Activated CD8-positive, alpha-beta memory T cell treated with anti-CD3 and anti-CD28 coated beads, Interleukin-2, amount 50 U/mL, for 1 hour (primary cell): ENCODE results near the gene SLC6A17.

Experiments used
- DNase-seq: peaks from one replicate; pipeline ENCODE4 v3.0.0-alpha.2; 2020; ENCODE audit errors: extremely low read depth

Gene SLC6A17

DNA sequence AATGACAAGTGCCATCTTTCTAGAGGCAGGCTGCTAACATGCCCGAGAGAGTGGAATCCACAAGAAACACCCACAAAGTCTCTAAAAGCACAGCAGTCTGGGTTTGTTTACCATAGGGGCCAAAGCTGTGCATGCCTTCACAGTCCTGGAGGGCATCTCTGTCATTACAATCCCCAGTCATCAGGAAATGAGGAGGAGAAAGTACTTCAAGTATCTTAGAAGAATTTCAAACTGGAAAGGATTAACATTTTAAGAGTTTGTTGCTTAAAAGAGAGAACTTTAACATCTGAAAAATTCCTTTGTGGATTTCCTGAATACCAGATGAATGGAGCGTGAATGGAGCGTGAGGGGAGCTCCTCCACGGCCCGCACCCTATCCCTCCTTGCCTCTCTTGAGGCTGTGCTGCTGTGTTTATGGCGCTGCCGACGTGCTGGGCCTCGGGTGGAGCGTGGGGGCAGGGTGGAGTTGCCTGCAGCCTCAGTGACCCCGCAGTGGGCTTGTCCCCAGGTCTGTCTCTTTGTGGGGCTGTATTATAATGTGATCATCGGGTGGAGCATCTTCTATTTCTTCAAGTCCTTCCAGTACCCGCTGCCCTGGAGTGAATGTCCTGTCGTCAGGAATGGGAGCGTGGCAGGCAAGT is 23.3 kb downstream of the SLC6A17 start:
- no peak for DNase-seq

DNA sequence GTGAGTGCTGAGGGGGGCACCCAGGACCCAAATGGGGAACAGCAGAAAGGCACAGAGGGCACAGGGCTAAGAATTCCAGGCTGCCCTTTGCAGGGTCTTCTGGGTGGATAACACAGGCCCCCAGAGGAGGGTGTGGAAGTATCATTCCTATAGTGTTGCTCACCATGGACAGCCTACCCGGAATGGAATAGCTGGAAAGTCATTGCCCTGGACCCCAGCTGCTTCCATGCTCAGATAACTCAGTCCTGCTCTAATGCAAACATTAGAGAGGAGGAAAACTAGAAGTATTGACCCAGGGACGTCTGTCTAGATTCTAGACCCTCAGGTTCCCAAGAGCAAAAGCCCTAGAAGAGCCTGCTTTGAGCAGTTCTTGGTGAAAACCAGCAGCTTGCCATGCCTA is 24.7 kb downstream of the SLC6A17 start:
- DNase-seq: no peak

DNA sequence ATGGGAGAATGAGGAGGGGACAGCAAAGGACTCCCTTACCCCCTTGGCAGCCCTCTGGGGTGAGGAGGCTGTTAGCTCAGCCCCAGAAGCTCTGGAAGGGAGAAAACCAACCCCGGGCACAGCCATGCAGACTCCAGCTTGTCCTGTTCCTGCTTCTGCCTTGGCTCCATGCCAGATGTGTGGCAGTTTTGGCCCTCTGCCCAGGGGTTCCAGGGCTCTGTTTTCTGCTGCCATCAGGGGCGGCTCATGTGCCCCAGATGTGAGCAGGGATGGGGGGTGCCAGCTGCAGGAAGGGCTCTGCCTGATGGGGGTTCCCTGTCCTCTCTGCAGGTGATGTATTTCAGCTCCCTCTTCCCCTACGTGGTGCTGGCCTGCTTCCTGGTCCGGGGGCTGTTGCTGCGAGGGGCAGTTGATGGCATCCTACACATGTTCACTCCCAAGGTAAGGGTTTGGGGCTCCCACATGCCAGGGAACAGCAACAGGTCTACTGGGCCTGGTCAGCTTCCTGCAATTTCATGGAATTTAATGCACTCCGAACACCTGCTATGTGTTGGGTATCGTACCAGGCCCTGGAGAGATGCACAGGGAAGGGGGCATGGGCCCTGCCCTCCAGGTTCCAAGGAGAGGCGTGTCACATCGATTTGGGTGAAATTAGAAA is 26.1 kb downstream of the SLC6A17 start:
- no peak for DNase-seq

DNA sequence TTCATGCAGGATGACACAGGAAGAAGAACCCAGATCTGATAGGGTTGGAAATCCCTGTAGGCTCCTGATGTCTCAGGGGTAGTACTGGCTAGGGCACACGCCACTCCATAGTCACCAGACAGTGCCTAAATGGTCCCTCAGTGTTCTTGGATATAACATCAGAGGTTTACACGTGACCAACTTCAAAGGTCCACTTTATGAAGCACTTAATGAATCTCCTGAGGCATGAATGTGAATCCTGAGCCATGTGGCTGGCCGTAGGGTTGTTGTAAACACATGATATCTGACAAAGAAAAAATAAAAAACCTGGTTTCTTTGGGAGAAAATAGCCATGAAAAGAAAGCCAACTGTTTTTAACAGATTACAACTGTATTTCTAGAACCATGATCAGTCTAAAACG is 27.5 kb downstream of the SLC6A17 start:
- no peak for DNase-seq

DNA sequence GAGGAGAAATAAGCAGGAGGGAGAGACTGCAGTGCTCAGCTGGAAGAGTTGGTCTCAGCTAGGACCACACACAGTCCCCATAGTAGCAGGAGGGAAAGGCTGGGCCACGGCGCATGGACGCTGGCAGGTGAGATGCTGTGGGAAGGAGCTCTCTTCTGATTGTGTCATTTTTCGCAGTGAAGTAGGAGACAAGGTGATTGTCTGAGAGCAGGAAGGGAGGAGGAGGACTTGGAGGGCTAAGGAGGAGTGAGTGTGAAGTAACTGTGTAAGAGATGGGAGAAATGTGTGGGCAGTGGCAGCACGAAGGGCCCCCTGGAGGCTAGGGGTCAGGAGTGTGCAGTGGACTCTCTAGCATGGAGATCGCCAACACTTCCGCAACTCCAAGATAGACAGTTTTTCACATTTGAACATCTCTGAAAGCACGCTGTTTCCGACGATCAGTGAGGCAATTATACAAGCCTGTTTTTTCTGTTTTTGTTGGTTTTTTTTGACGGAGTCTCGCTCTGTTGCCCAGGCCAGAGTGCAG is 33.4 kb downstream of the SLC6A17 start:
- no peak for DNase-seq

DNA sequence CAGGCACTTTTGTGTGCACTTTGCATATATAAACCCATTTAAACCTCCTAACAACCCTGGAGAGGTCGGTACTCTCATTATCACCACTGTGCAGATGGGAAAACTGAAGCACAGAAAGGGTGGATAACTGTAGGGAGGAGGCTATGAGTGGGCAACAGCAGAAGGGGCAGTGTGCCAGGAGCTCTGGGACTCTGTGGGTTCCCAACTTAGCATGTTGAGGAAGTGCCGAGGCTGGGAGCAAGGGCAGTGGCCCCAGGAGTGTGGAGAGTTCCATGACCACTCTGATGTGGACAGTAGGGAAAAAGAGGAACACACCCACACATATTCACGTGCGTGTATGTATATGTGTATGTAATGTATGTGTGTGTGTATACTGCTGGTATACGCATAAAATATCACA is 34.2 kb downstream of the SLC6A17 start:
- no peak for DNase-seq

DNA sequence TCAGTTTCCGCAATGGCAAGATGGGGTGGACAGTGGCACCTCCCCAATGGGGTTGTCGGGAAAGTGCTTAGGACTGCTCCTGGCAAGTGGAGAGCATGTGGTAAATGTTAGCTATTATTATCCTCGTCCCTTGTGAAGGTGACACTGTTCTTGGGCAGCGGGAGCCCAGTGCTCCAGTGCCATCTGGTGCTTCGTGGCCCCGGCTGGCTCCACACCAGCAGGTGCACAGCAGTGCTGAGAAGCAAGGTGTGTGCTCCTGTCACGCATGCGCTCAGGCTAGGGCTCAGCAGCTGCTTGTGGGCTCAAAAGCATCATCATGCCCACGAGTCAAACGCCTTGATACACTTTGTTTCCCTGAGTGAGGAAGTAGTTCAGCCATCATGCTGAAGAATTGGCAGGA is 34.9 kb downstream of the SLC6A17 start:
- DNase-seq: no peak

DNA sequence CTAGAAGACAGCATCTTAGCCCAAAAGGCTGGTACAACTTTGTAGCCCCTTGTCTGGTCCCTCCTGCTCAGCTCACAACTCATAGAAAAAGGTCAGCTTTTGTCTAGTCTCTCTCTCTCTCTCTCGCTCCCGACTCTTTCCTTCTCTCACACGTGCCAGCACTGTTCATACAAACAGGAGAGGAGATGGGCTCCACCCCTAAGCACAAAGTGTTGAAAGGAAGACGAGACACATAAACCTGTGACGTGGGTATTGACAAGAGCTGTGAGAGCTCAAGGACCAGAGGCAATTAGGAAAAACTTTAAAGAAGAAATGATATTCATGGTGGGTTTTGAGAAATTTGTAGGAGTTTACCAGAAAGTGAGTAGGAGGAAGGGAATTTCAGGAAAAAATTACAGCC is 36.3 kb downstream of the SLC6A17 start:
- no peak for DNase-seq

DNA sequence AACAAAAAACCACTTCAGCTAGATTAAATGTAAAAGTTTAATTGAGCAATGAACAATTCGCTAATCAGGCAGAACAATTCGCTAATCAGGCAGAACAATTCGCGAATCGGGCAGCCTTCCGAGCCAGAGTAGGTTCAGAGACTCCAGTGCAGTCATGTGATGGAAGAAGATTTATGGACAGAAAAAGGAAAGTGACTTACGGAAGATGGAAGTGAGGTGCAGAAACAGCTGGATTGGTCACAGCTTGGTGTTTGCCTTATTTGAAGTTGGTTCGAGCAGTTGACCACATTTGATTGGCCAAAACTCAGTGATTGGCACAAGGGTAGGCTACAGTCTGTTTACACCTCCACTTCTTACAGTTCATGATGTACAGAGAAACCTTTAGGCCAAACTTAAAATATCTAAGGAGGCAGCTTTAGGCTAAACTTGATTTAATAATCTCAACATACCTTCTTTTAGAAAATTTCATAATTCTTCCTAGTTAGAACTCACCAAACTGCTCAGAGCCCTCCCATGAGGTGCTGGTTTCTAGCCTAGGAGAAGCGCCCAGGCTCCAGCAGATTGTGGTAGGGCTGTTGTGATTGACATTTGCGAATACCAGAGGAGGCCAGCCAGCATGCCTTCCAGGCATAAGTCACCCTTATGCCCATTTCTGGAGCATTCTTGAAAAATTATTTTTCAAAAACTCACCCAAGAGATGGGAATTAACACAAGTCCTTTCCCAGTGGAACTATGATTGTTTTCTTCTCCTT is 37.0 kb downstream of the SLC6A17 start:
- DNase-seq: no peak

DNA sequence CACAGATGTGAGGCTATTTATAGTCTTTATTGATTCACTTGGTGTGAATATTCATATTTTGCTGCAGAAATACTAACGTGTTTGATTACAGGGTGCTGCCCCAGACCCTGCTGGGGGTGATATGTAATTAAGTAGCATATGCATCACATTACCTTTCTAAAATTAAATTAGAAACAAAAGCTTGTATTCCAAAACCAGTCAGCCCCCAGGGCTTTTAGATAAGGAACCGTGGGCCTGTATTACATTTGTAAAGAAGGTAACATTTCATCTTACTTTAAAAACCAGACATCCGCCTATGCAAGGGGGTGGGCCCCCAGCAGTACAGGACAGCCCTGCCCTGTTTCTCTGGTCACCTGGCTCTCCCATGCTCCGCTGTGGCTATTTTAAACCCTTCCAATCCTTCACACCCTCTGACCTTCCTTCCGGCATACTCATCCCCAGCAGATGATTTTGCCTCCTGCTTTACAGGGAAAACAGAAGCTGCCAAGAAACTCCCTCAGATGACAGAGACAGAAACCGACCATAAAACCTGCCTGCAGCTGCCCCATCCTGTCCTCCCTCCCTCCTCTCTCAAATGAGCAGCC is 37.8 kb downstream of the SLC6A17 start:
- DNase-seq: no peak

DNA sequence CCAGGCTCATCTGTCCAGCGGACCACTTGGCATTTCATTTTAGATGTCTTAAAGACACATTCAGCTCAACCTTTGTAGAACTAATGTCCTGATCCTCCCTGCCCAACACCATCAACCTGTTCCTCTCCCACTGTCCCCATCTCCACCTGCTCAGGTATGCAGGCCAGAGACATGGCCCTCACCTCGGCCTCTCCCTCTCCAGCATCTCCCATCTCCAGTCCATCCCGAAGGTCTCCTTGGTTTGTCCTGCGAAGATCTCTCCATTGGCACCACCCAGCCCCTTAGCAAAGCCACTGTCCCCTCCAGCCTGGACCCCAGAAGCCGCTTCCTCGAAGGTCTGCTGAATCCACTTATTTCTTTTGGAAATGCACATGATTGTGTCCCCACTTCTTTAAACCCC is 38.9 kb downstream of the SLC6A17 start:
- no peak for DNase-seq

DNA sequence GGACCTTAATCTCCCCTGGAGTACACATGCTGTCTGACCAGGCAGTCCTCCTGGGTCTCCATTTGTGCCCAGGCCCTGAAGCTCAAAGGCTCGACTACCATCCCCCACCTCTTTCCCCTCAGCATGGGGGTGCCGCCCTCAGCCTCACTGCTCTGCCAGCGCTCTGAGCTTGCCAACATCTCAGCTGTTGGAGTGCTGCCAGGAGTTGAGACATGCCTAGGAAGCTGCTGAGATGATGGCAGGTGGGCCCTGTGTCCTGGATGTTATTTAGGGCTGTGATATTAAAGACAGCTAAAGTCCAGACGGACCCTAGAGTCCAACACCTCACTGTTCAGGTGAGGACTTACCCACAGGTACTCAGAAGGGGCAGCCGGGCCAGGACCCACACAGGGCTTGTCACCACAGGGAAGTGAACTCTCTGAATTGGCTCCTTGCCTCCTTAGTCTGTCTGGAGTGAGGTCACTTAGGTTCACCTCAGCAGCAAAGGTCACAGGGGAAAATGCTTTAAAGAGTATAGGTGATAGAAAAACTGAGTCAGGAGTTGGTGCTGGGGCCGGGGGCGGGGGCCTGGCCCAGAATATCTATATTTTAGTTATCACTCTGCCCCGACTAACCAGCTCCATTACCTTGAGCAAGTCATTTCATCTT is 40.1 kb downstream of the SLC6A17 start:
- DNase-seq: no peak

DNA sequence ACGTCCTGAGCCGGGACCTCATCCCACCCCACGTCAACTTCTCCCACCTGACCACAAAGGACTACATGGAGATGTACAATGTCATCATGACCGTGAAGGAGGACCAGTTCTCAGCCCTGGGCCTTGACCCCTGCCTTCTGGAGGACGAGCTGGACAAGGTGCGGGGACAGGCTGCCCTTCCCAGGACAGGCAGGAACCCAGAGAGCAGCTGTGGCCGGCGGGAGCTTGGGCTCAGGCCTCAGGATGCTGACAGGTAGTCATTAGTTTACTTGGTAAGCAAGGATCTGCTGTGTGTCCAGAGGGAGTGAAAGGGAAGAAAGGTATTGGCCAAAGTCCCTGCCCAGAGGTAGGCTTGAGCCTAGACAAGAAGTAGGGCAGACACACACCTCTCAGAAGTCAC is 42.2 kb downstream of the SLC6A17 start:
- no peak for DNase-seq

DNA sequence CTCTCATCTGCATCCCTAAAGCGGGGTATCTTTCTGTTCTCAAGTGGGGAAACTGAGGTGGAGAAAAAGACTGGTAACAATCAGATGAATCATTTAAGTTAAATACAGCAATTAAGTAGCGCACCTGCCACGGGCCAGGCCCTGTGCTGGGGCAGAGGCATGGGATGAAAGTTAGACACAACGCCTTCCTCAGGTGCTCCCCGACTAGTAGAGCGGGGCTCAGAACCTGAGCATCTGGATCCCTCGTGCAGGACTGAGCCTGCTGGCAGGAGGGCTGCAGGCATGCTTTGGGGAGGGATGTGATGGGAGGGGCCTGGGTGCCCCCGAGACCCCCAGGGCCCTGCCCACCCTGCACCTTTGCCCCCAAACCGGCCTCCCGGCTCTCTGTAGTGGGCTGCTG is 44.9 kb downstream of the SLC6A17 start:
- DNase-seq: no peak

DNA sequence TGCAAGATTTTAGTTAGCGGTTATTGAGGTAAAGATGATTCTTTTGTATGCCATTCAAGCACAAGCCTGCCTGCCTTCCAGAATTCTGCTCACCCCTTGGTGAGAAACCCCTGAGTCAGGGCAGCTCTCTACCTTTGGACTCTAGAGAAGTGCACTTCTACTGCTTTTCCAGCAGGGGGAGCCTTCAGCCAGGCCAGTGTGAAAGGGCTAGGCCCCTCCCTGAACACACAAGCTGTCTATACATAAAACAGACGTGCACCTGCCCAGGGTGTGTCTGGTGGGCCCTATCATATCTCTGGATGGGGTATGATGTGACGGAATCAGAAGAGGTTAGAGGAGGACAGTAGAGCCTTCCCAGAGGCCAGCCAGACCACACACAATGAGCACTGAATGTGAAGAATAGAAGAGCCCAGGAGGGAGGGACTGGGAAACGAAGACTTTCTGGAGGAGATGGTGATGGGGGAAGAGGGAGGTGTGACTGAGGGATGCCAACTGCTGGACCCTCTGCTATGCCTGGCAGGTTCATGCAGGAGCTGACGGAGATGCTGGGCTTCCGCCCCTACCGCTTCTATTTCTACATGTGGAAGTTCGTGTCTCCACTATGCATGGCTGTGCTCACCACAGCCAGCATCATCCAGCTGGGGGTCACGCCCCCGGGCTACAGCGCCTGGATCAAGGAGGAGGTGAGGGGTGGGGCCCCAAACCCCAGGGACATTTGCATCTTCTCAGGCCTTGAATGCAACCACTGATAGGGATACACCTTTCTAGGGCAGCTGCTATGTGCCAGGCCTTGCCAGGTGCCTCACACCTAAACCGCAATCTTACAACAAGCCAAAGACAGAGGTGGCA is 46.8 kb downstream of the SLC6A17 start:
- DNase-seq: no peak

DNA sequence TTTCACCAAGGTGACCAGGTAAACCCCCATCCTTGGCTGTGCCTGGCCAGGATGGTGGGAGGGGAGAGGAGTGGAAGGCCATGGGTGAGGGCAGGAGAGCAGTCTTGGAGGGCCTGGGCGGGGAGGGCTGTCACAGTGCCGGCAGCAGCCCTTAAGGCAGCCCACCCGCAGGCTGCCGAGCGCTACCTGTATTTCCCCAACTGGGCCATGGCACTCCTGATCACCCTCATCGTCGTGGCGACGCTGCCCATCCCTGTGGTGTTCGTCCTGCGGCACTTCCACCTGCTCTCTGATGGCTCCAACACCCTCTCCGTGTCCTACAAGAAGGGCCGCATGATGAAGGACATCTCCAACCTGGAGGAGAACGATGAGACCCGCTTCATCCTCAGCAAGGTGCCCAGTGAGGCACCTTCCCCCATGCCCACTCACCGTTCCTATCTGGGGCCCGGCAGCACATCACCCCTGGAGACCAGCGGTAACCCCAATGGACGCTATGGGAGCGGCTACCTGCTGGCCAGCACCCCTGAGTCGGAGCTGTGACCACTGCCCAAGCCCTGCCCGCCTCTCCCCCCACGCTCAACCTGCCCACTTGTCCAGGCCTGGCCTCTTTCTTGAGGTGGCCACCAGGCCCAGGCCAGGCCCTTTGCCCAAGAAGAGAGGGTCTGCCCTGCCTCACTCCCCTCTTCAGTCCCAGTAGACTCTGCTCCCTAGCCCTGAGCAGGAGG is 47.8 kb downstream of the SLC6A17 start:
- no peak for DNase-seq

DNA sequence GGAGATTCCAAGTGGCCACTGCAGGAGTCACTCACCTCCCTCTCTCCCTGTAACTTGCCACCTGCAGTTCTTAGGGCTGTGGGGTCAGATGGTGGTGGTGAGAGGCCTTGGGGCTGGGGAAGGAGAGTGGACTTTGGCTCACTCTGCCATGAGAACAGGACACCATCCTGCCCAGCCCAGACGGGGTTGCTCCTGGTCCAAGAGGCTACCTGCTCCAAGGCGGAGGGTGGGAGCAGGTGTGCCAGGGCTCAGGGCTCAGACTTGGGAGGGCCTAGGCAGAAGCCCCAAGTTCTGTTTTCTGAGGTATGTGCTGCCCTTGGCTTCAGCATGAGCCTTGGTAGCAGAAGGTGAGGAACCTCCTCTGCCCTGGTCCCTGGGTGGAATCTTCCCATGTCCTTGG is 48.5 kb downstream of the SLC6A17 start:
- no peak for DNase-seq

DNA sequence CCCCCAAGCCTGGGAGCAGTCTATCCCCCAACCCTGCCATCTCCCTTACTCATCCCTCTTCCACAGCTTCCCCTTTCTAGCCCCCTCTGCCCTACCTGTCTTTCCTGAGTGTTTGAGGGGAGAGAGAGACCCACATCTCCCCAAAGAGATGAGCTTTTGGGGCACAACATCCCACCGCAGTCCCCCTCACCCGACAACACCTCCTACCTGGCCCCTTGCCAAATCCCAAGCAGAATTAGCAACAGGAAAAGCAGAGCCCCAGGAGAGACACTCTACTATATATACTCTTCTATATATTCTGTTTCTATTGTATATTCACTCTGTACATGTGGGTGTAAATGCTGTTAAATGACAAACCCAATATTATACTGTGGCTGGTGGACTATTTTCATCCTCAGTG is 49.9 kb downstream of the SLC6A17 start:
- no peak for DNase-seq

DNA sequence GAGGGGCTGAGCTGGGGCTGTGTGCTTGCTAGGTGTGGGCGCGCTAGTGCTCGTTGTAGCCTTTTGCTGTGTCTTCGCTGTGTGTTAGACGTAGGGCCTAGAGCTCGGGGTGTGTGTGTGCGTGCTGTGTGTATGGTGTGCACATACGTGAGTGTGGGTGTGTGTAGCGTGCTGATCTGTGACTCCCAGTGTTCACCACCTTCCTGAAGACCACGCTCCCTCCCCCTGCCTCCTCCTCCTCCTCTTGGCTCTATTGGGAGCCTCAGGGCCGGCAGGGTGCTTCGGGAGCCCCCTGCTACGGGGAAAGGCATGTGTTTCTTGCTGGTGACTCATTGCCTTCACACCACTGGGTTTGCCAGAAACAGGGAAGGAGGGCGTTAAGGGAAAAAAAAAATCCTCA is 50.4 kb downstream of the SLC6A17 start:
- no peak for DNase-seq

DNA sequence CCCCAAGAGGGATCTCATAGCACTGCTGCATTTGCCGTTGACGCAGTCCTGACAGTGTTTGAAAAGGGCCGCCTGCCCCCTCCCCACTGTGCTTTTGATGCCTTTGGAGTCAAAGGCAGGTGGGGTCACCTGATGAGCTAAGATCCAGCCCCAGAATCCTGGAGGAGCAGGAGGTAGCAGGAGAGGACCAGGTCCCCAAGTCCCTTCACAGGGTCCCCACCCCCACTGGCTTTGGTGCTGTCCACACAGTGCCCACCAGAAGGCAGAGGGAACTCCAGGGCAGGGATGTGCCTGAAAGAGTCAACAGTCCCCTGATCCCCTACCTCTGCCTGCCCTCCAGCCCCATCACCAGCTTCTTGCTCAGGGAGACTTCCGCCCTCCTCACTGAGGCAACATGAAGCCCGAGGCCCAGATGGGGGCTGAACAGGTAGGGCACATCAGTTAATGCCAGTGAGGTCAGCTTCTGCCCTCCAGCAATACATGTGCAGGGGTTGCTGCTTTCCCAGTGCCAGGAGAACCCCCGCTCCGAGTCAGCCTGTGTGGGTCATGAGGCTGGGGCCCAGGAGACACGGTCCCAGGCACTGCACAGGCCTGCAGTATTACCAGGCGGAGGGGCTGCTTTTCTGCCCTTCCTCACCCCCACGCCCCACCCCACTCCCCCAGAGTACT is 51.0 kb downstream of the SLC6A17 start:
- no peak for DNase-seq
